Measurements from ENCODE around the gene ADAMTS20. TPM values are rescaled to one million over a fixed set of nuclear protein-coding genes. Genes with fewer than 3 reads are reported as not detected.

Gene ADAMTS20
- total and polyA plus RNA-seq, 5 donors, result not detected

DNA sequence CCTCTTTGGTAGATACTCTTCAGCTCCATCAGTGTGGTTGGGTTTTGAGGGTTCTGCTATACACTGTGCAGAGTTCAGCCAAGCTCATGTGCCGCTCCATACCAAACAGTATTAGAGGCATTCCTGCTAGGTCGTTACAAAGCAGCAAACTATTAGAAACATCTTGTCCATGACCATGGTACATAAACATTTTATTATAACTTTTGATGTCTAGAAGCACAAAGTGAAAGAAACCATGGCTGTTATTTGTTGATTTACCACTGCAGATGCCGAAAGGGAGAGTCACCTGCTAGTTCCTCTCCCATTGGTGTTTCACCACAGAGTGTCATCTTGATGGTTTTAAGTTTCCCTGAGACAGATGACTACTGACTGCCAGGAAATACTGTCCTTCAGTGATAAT, 242.0 kb downstream of the ADAMTS20 start:
- 93% methylated on average over 3 of the region's 3 CpGs for whole genome bisulfite sequencing

GRCh38 chr12:43308776-43309175, 243.2 kb downstream of the ADAMTS20 start:
- WGBS, result over 99% methylated on average over 3 of the region's 3 CpGs
- intact Hi-C loops (cut with DNase I), result no loop called here
- no peak overlapping the region for H3K4me3 ChIP-seq (ENCODE audit: low read length)
- no peaks in the 10 kb centered on the region for H3K27me3 ChIP-seq (ENCODE audit: control insufficient read depth, insufficient read depth)
- DNase-seq (no peak), ATAC-seq (no peak)
- no peaks in the 10 kb centered on the region for H3K4me1 ChIP-seq (ENCODE audit: control insufficient read depth, insufficient read depth, low read length)
- H3K9me3 ChIP-seq (ENCODE audit: control insufficient read depth, low read length), result no peaks in the 10 kb centered on the region
- no peak overlapping the region for H3K27ac ChIP-seq (ENCODE audit: low read length)

More for the DNA sequence above, 242.0 kb downstream of the ADAMTS20 start:
- Histone ChIP-seq H3K27me3 (ENCODE audit: control insufficient read depth, insufficient read depth) (no peaks in the 10 kb centered on the region), H3K4me1 (ENCODE audit: control insufficient read depth, insufficient read depth, low read length) (no peaks in the 10 kb centered on the region), H3K9me3 (ENCODE audit: control insufficient read depth, low read length) (no peaks in the 10 kb centered on the region), H3K4me3 (ENCODE audit: low read length) (no peak overlapping the region), H3K27ac (ENCODE audit: low read length) (no peak overlapping the region)
- intact Hi-C loops (cut with DNase I), result no loop called here
- ATAC-seq, result no peak
- DNase-seq, result no peak

DNA sequence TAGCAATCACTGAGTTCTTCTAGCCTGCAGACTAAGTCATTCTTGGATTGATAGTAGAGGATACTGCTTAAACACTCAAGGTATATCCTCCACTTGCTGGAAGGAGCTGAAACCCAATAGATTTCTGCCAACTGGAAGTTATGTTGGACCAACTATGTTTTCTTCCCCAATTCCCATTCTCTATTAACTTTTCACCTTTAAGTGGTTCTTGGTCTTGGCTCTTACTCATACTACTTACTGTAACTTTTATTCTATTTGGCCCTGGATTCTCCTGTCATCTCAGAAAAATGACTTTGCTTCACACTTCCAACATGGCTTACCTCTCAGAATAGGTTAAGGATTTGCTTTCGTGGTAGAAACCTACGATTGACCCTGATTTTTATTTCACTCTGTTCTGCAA, 244.9 kb downstream of the ADAMTS20 start:
- H3K4me3 ChIP-seq (ENCODE audit: low read length), result no peak overlapping the region
- H3K27ac ChIP-seq (ENCODE audit: low read length), result no peak overlapping the region
- DNase-seq, result no peak
- no peaks in the 10 kb centered on the region for H3K27me3 ChIP-seq (ENCODE audit: control insufficient read depth, insufficient read depth)
- H3K4me1 ChIP-seq (ENCODE audit: control insufficient read depth, insufficient read depth, low read length), result no peaks in the 10 kb centered on the region
- WGBS, result 94% methylated on average over 2 of the region's 2 CpGs
- ATAC-seq, result no peak
- intact Hi-C loops (cut with DNase I), result no loop called here
- no peaks in the 10 kb centered on the region for H3K9me3 ChIP-seq (ENCODE audit: control insufficient read depth, low read length)

DNA sequence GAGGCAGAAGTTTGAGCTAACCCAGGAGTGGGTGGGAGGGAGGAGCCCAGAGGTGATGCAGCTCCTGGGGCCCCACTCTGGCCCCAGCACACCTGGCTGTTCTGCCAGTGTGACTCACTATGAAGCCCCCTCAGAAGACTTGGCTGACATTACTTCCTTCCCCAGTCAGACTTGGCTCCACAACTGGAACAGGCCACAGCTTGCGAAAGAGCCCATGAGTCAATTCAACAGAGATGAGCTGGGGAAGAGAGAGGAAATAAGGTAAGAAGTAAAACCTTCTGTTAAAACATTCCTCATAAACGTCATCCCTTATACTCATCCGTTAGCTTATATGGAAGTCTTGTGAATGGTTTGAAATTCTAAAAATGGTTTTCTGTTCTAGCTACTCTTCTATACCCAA, 245.9 kb downstream of the ADAMTS20 start:
- no peak overlapping the region for H3K27ac ChIP-seq (ENCODE audit: low read length)
- intact Hi-C loops (cut with DNase I), result no loop called here

GRCh38 chr12:43305065-43305464, 246.9 kb downstream of the ADAMTS20 start:
- WGBS, result 83% methylated on average over 2 of the region's 2 CpGs
- intact Hi-C loops (cut with DNase I), result no loop called here
- Histone ChIP-seq H3K4me3 (ENCODE audit: low read length) (no peak overlapping the region), H3K27ac (ENCODE audit: low read length) (no peak overlapping the region), H3K27me3 (ENCODE audit: control insufficient read depth, insufficient read depth) (no peaks in the 10 kb centered on the region), H3K9me3 (ENCODE audit: control insufficient read depth, low read length) (no peaks in the 10 kb centered on the region), H3K4me1 (ENCODE audit: control insufficient read depth, insufficient read depth, low read length) (no peaks in the 10 kb centered on the region)
- DNase-seq, result no peak
- no peak for ATAC-seq

More for the DNA sequence above, 245.9 kb downstream of the ADAMTS20 start:
- Histone ChIP-seq H3K4me1 (ENCODE audit: control insufficient read depth, insufficient read depth, low read length) (no peaks in the 10 kb centered on the region), H3K9me3 (ENCODE audit: control insufficient read depth, low read length) (no peaks in the 10 kb centered on the region), H3K4me3 (ENCODE audit: low read length) (no peak overlapping the region), H3K27me3 (ENCODE audit: control insufficient read depth, insufficient read depth) (no peaks in the 10 kb centered on the region)
- no peak for DNase-seq
- ATAC-seq, result no peak
- 63% methylated on average over 3 of the region's 3 CpGs for WGBS

Other genes with a start within 250 kb of the ADAMTS20 start
- gene PUS7L, start 206.6 kb upstream of the ADAMTS20 start, total RNA-seq, result 10 to 100 TPM in 1 of 4 donors, 1 to 10 TPM in 3; 8.7 to 11.6 (median 9.3) TPM
- gene PUS7L, start 206.6 kb upstream of the ADAMTS20 start, polyA plus RNA-seq, result 1.8 TPM
- gene IRAK4, start 206.7 kb upstream of the ADAMTS20 start, total RNA-seq, result 10 to 100 TPM in 1 of 4 donors, 1 to 10 TPM in 3; 8.2 to 12.9 (median 8.8) TPM
- gene IRAK4, start 206.7 kb upstream of the ADAMTS20 start, polyA plus RNA-seq, result 4.8 TPM